B cell (primary cell): Measurements from ENCODE around the gene AARS2. TPM values are rescaled to one million over a fixed set of nuclear protein-coding genes. Genes with fewer than 3 reads are reported as not detected.

Experiments used
- ATAC-seq: fragments of 200-7000 bp; cut with Tn5 transposase; one replicate; pipeline ENCODE4 v1.10.0; 2021; ENCODE audit warnings: low read depth, mild to moderate bottlenecking, moderate number of reproducible peaks, moderate library complexity
- CTCF ChIA-PET: fragments of 350-600 bp; sonication (Branson Sonifier 250); formaldehyde crosslinking; loops from one replicate; lab custom pipeline; 2021; ENCODE audit warnings: antibody characterized with exemption, inconsistent platforms; lab: Charles Lee
- POLR2A ChIA-PET: fragments of 350-600 bp; sonication (Branson Sonifier 250); formaldehyde crosslinking; loops from one replicate; lab custom pipeline; 2021; ENCODE audit warnings: antibody characterized with exemption; lab: Charles Lee
- DNase-seq: peaks from one replicate; pipeline ENCODE4 v3.0.0; 2013
- H2AFZ ChIP-seq: 2 replicates; pipeline ENCODE4 v1.6.1; 2012; ENCODE audit warnings: mild to moderate bottlenecking, low read depth, low read length; ENCODE audit not compliant: insufficient read depth, poor library complexity, severe bottlenecking
- H3K27ac ChIP-seq, 2 donors: 1 replicate in 1 of 2; 2 replicates in 1 of 2; pipeline ENCODE4 v1.5.1; 2012 to 2013; ENCODE audit warnings: low read length in 2 of 2, mild to moderate bottlenecking in 2 of 2, moderate library complexity in 1 of 2
- H3K27me3 ChIP-seq, 4 experiments: fragments of 200-600 bp in 1 of 4; sonication (generic) in 1 of 4; replicated peaks in 1 of 4; 1 replicate in 2 of 4; 2 replicates in 2 of 4; pipeline versions ENCODE4 v1.6.1 to v1.7.0; 2013 to 2016; ENCODE audit warnings: low read length in 3 of 4, mild to moderate bottlenecking in 2 of 4, mixed read lengths in 1 of 4, moderate library complexity in 1 of 4; ENCODE audit not compliant: insufficient read depth in 4 of 4, control insufficient read depth in 3 of 4; ENCODE audit errors: control extremely low read depth in 1 of 4
- H3K36me3 ChIP-seq, 2 experiments: replicated peaks in 1 of 2; 1 replicate in 1 of 2; 2 replicates in 1 of 2; pipeline versions ENCODE4 v1.6.1 to v1.7.1; 2013; ENCODE audit warnings: low read length in 1 of 2; ENCODE audit not compliant: insufficient read depth in 2 of 2, control insufficient read depth in 1 of 2; ENCODE audit errors: control extremely low read depth in 1 of 2, extremely low read depth in 1 of 2
- H3K4me1 ChIP-seq, 2 donors: fragments of 200-600 bp in 1 of 2; sonication (generic) in 1 of 2; 1 replicate in 1 of 2; 2 replicates in 1 of 2; pipeline versions ENCODE4 v1.5.1 to v1.6.1; 2013 to 2017; ENCODE audit warnings: low read length in 2 of 2; ENCODE audit not compliant: control insufficient read depth in 2 of 2, insufficient read depth in 2 of 2
- H3K4me2 ChIP-seq: replicated peaks from 2 replicates; pipeline ENCODE3; 2012; ENCODE audit warnings: mild to moderate bottlenecking, low read depth, low read length; ENCODE audit not compliant: poor library complexity, severe bottlenecking
- H3K4me3 ChIP-seq, 5 experiments: fragments of 200-600 bp in 1 of 5; sonication (generic) in 1 of 5; 1 replicate in 3 of 5; 2 replicates in 2 of 5; pipeline versions ENCODE4 v1.5.1 to v1.7.0; 2011 to 2016; ENCODE audit warnings: low read length in 4 of 5, mild to moderate bottlenecking in 4 of 5, low read depth in 2 of 5, control low read depth in 1 of 5, moderate library complexity in 1 of 5; ENCODE audit not compliant: insufficient read depth in 1 of 5; ENCODE audit errors: control extremely low read depth in 1 of 5, extremely low read depth in 1 of 5
- H3K79me2 ChIP-seq: fragments of 200-600 bp; sonication (generic); one replicate; pipeline ENCODE4 v1.6.0; 2016; ENCODE audit warnings: low read length; ENCODE audit not compliant: control insufficient read depth, insufficient read depth
- H3K9ac ChIP-seq: fragments of 200-600 bp; sonication (generic); 2 replicates; pipeline ENCODE4 v1.6.1; 2017; ENCODE audit warnings: mild to moderate bottlenecking, low read length, moderate library complexity
- H3K9me3 ChIP-seq, 3 donors: one replicate each; pipeline versions ENCODE4 v1.6.1 to v1.7.1; 2013; ENCODE audit warnings: low read length in 2 of 3; ENCODE audit not compliant: control insufficient read depth in 2 of 3, insufficient read depth in 1 of 3; ENCODE audit errors: control extremely low read depth in 1 of 3
- H4K20me1 ChIP-seq: 2 replicates; pipeline ENCODE4 v1.6.0; 2012; ENCODE audit warnings: mild to moderate bottlenecking, low read length; ENCODE audit not compliant: insufficient read depth, control insufficient read depth, poor library complexity, severe bottlenecking
- H3K27ac Mint-ChIP-seq: one replicate; pipeline ENCODE4 v1.8.0; 2021; ENCODE audit warnings: mixed read lengths
- H3K27me3 Mint-ChIP-seq: one replicate; pipeline ENCODE4 v1.8.0; 2021; ENCODE audit warnings: mixed read lengths
- H3K4me1 Mint-ChIP-seq: one replicate; pipeline ENCODE4 v1.8.0; 2021; ENCODE audit warnings: mixed read lengths
- H3K4me3 Mint-ChIP-seq: one replicate; pipeline ENCODE4 v1.8.0; 2021; ENCODE audit warnings: mixed read lengths
- H3K9me3 Mint-ChIP-seq: one replicate; pipeline ENCODE4 v1.8.0; 2022; ENCODE audit warnings: mixed read lengths; ENCODE audit not compliant: insufficient read depth
- CTCF ChIP-seq: fragments of 200-600 bp; IDR thresholded peaks from one replicate; pipeline ENCODE4 v1.8.0; 2022; ENCODE audit warnings: antibody characterized with exemption, mild to moderate bottlenecking
- EZH2 ChIP-seq: IDR thresholded peaks from 2 replicates; pipeline ENCODE4 v1.6.1; 2012; ENCODE audit warnings: borderline replicate concordance, low read depth, mild to moderate bottlenecking, moderate library complexity, low read length; ENCODE audit not compliant: insufficient read depth, poor library complexity, severe bottlenecking
- WGBS: methylation state at CpG from one replicate; pipeline ENCODE4 v1.1.5; 2013; ENCODE audit warnings: missing lambda C conversion rate; ENCODE audit not compliant: insufficient coverage; 5-methylcytosine and 5-hydroxymethylcytosine counted together
- intact Hi-C: fragments of 100-400 bp; cut with micrococcal nuclease; formaldehyde crosslinking; loops from one replicate; pipeline ENCODE4 v1.10.0; 2022
- polyA plus RNA-seq: library from polyadenylated mRNA; depleted of rRNA; stranded (reverse); fragments of >200 nt; gene quantifications from 2 replicates; pipeline ENCODE4 v1.2.3, GENCODE V29; 2012
- total RNA-seq, 2 donors: library from RNA; stranded (reverse); fragments of 120-200 nt in 1 of 2; gene quantifications; 1 replicate in 1 of 2; 2 replicates in 1 of 2; pipeline versions ENCODE4 v1.2.3 to v1.2.4, GENCODE V29; 2013 to 2022

The AARS2 gene
- total and polyA plus RNA-seq, 2 donors (not counting 1 experiment from before 2014, with no cell fraction given): 11.3 to 21.3 TPM

- no peak overlapping the region for H3K4me3 ChIP-seq
- H2AFZ ChIP-seq: no peak overlapping the region
- intact Hi-C loops: no loop called here
- ChIA-PET CTCF (interaction anchor here (1.3 kb wide), 1 partner anchor 15 kb away, joined by 3 read pairs; the partner anchor contains the start of gene AARS2), POLR2A (no interaction called here)
- no peak for DNase-seq
- peaks cover 7% of the 10 kb centered on the region for H4K20me1 ChIP-seq
- ATAC-seq: no peak
- H3K9ac ChIP-seq: peak overlapping the region; percentile 52
- H3K27ac ChIP-seq: no peak overlapping the region
- peak overlapping the region; percentile 83 for H3K4me2 ChIP-seq
- H3K4me1 ChIP-seq: peaks cover 13 to 19% of the 10 kb centered on the region in 2 donors
- peak overlapping the region; percentile 69 for H3K4me3 Mint-ChIP-seq
- H3K27ac Mint-ChIP-seq: peak overlapping the region; percentile 10
- H3K27me3 ChIP-seq: peaks cover 0 to 34% (median 22%) of the 10 kb centered on the region in 4 experiments
- peaks cover 3% of the 10 kb centered on the region for H3K4me1 Mint-ChIP-seq
- H3K9me3 Mint-ChIP-seq: no peaks in the 10 kb centered on the region
- H3K79me2 ChIP-seq: no peaks in the 10 kb centered on the region
- 74% methylated on average over 20 of the region's 20 CpGs for whole genome bisulfite sequencing
- TF ChIP-seq EZH2: no peak
- peaks cover 0 to 25% of the 10 kb centered on the region in 2 experiments for H3K36me3 ChIP-seq
- peaks cover 0 to 7% (median 0%) of the 10 kb centered on the region in 3 donors for H3K9me3 ChIP-seq
- peaks cover 30% of the 10 kb centered on the region for H3K27me3 Mint-ChIP-seq
Measured at GRCh38 chr6:44298055-44298803, 14.9 kb downstream of the AARS2 start.

GRCh38 chr6:44297063-44298038, 15.8 kb downstream of the AARS2 start:
- ChIA-PET CTCF (no interaction called here), POLR2A (no interaction called here)
- intact Hi-C loops: no loop called here
- Histone ChIP-seq H3K4me1 (peaks cover 13 to 19% of the 10 kb centered on the region in 2 donors), H3K9ac (peak overlapping the region; percentile 52), H3K4me2 (peak overlapping the region; percentile 83), H4K20me1 (peaks cover 7% of the 10 kb centered on the region), H3K36me3 (peaks cover 0 to 17% of the 10 kb centered on the region in 2 experiments), H2AFZ (no peak overlapping the region), H3K9me3 (peaks cover 0 to 7% (median 0%) of the 10 kb centered on the region in 3 donors), H3K79me2 (no peaks in the 10 kb centered on the region), H3K27me3 (peaks cover 0 to 41% (median 25%) of the 10 kb centered on the region in 4 experiments), H3K27ac (no peak overlapping the region), H3K4me3 (peak overlapping the region in 3 of 5 experiments; percentile 32 to 50 (median 44))
- no peaks in the 10 kb centered on the region for H3K9me3 Mint-ChIP-seq
- peaks cover 3% of the 10 kb centered on the region for H3K4me1 Mint-ChIP-seq
- peak overlapping the region; percentile 69 for H3K4me3 Mint-ChIP-seq
- ATAC-seq (peak; percentile 63), DNase-seq (peak; percentile 53)
- TF ChIP-seq EZH2: no peak
- TF ChIP-seq CTCF: no peak
- H3K27me3 Mint-ChIP-seq: peaks cover 34% of the 10 kb centered on the region
- whole genome bisulfite sequencing: 2% methylated on average over 81 of the region's 86 CpGs
- H3K27ac Mint-ChIP-seq: peak overlapping the region; percentile 10
